ENCODE data around the gene SPEF1.

- no peak for TF ChIP-seq CTCF (IDR thresholded peaks at IDR 0.05)
- TF ChIP-seq POLR2A (IDR thresholded peaks at IDR 0.05): no peak
Measured at GRCh38 chr20:3797226-3797545, 15.9 kb upstream of the SPEF1 start.
